ENCODE measurements around the gene EFNA5. TPM values are rescaled to one million over a fixed set of nuclear protein-coding genes. Genes with fewer than 3 reads are reported as not detected.

Gene EFNA5
- polyA plus RNA-seq, 1 donor (not counting 4 experiments of a cell fraction or from before 2014, with no cell fraction given), result 4.8 TPM

GRCh38 chr5:107549567-107549966 lies 121.2 kb downstream of the EFNA5 start:
- FAIRE-seq (no peak), DNase-seq (ENCODE audit: low read depth, low spot score) (no peak)
- H3K36me3 ChIP-seq (ENCODE audit: control insufficient read depth in 2 of 2, extremely low read depth in 1 of 2, insufficient read depth in 2 of 2, low read length in 2 of 2), result no peaks in the 10 kb centered on the region
- no peak overlapping the region for H3K27ac ChIP-seq (ENCODE audit: control insufficient read depth, insufficient read depth, low read length)
- H3K4me1 ChIP-seq (ENCODE audit: control insufficient read depth, extremely low read depth, insufficient read depth, low read length), result peaks cover 5% of the 10 kb centered on the region
- TF ChIP-seq CTCF (optimal IDR thresholded peaks at IDR 0.05 in 1 of 3, IDR thresholded peaks at IDR 0.05 in 1 of 3, conservative IDR thresholded peaks at IDR 0.05 in 1 of 3; ENCODE audit: extremely low read depth in 1 of 3, insufficient read depth in 2 of 3, low read length in 3 of 3) (no peak), EZH2 (IDR thresholded peaks at IDR 0.05; ENCODE audit: low read length) (no peak)
- H3K27me3 ChIP-seq (ENCODE audit: control insufficient read depth, extremely low read depth, insufficient read depth, low read length), result no peaks in the 10 kb centered on the region
- H2AFZ ChIP-seq (ENCODE audit: control insufficient read depth, low read length), result no peak overlapping the region
- peaks cover 17% of the 10 kb centered on the region for H3K79me2 ChIP-seq (ENCODE audit: control insufficient read depth, insufficient read depth, low read length)
- H3K9me3 ChIP-seq (ENCODE audit: control insufficient read depth, low read depth, low read length), result no peaks in the 10 kb centered on the region
- H3K9me1 ChIP-seq (ENCODE audit: control insufficient read depth, extremely low read depth, insufficient read depth, low read length), result no peaks in the 10 kb centered on the region
- dilution Hi-C loops (cut with MboI; ENCODE audit: extremely low pct_ligation_motif_present, low sequenced_read_pairs), result no loop called here
- no peaks in the 10 kb centered on the region for H4K20me1 ChIP-seq (ENCODE audit: control insufficient read depth, extremely low read depth, insufficient read depth, low read length)
- H3K4me3 ChIP-seq (ENCODE audit: control insufficient read depth in 2 of 3, extremely low read depth in 1 of 3, insufficient read depth in 2 of 3, low read depth in 1 of 3, low read length in 3 of 3), result no peak overlapping the region
- no peak overlapping the region for H3K9ac ChIP-seq (ENCODE audit: control insufficient read depth, extremely low read depth, insufficient read depth, low read length)
- H3K4me2 ChIP-seq (ENCODE audit: control insufficient read depth, extremely low read depth, insufficient read depth, low read depth, low read length), result no peak overlapping the region

- Histone ChIP-seq H3K27ac (ENCODE audit: control insufficient read depth, insufficient read depth, low read length) (no peak overlapping the region), H3K9ac (ENCODE audit: control insufficient read depth, extremely low read depth, insufficient read depth, low read length) (no peak overlapping the region), H3K36me3 (ENCODE audit: control insufficient read depth in 2 of 2, extremely low read depth in 1 of 2, insufficient read depth in 2 of 2, low read length in 2 of 2) (no peaks in the 10 kb centered on the region), H3K4me1 (ENCODE audit: control insufficient read depth, extremely low read depth, insufficient read depth, low read length) (peaks cover 3% of the 10 kb centered on the region), H2AFZ (ENCODE audit: control insufficient read depth, low read length) (no peak overlapping the region), H3K27me3 (ENCODE audit: control insufficient read depth, extremely low read depth, insufficient read depth, low read length) (no peaks in the 10 kb centered on the region), H3K9me3 (ENCODE audit: control insufficient read depth, low read depth, low read length) (no peaks in the 10 kb centered on the region), H3K4me2 (ENCODE audit: control insufficient read depth, extremely low read depth, insufficient read depth, low read depth, low read length) (no peak overlapping the region), H3K9me1 (ENCODE audit: control insufficient read depth, extremely low read depth, insufficient read depth, low read length) (no peaks in the 10 kb centered on the region), H4K20me1 (ENCODE audit: control insufficient read depth, extremely low read depth, insufficient read depth, low read length) (no peaks in the 10 kb centered on the region), H3K79me2 (ENCODE audit: control insufficient read depth, insufficient read depth, low read length) (peaks cover 18% of the 10 kb centered on the region), H3K4me3 (ENCODE audit: control insufficient read depth in 2 of 3, extremely low read depth in 1 of 3, insufficient read depth in 2 of 3, low read depth in 1 of 3, low read length in 3 of 3) (no peak overlapping the region)
- dilution Hi-C loops (cut with MboI; ENCODE audit: extremely low pct_ligation_motif_present, low sequenced_read_pairs), result no loop called here
- FAIRE-seq (no peak), DNase-seq (ENCODE audit: low read depth, low spot score) (no peak)
- no peak for TF ChIP-seq EZH2 (IDR thresholded peaks at IDR 0.05; ENCODE audit: low read length)
- TF ChIP-seq CTCF (optimal IDR thresholded peaks at IDR 0.05 in 1 of 3, IDR thresholded peaks at IDR 0.05 in 1 of 3, conservative IDR thresholded peaks at IDR 0.05 in 1 of 3; ENCODE audit: extremely low read depth in 1 of 3, insufficient read depth in 2 of 3, low read length in 3 of 3), result no peak
These were observed 122.3 kb downstream of the EFNA5 start for GRCh38 chr5:107548477-107548876.

All from keratinocyte (primary cell).